ENCODE results near the gene SAP30. TPM values are rescaled to one million over a fixed set of nuclear protein-coding genes. Genes with fewer than 3 reads are reported as not detected.
A peak's percentile ranks its signal among the peaks of the same experiment; 100 is the strongest.

The SAP30 gene
- 17.7 TPM for polyA plus RNA-seq (2013, experiment 1 of 2)
- polyA plus RNA-seq (2013, experiment 2 of 2) = 20.7 TPM

DNA sequence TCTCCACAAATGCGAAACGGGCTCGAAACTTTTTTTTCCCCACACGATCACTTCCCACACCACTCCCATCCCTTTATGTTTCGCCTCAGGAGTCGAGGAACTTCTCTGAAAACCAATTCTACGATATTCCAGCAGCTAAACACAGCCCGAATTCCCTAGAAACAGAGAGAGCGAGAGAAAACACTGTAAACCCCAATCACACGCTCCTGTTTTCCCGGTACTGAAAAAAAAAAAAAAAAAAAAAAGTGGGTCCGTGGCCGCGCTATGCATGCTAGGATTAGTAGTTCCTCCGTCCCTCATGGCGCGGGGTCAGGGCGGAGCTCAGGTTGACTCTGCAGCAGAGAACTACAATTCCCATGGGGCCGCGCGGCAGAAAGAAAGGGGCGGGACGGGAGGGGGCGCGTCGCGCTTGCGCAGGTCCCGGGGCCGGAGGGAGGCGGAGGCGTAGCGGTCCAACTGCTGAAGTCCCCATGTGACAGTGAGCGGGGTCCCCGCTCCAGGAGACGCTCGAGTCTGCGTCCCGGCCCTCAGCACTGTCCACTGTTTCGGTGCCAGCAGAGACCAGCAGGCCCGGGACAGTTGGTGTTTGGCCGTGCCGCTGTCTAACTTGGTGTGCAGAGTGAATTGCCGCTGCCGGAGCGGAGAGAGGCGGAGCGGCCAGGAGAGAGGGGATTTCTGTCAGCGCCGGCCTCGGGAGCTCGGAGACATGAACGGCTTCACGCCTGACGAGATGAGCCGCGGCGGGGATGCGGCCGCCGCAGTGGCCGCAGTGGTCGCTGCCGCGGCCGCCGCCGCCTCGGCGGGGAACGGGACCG lies at the start of gene SAP30:
Gene SAP30 (plus strand): TSS at position 478 of the 815 bp plus-strand sequence. CDS start 229 bp downstream, at position 707.
- WGBS = under 1% methylated on average over 72 of the region's 72 CpGs

DNA sequence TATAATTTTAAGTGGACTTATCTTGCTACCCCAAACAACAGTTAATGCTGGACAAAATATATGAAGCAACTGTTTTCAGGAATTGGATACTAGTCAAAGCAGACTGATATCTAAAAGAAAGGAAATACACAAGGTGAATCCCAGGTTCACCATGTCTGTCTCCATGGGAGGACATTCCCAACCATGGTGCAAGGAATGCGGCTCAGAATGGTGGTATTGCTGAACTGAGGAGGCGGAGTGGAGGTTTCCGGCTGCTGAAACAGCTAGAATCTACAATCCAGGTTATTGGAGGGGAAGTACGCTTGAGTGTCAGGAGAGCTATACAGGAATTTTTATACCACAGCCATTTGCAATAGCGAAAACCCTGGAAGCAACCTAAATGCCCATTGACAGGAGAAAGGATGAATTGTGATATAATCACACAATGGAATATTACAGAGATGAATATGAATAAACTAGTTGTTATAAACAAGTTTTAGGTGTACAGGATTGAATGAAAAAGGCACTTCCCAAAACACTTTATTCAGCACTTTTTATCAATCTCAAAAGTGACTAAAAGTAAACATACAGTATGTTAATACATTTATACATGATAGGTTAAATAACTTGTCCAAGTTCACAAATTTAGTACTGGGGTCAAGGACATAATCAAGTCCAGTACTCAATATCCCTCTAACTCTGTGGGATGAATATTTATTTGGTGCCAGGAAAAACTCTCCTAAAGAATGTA lies 45.6 kb upstream of the SAP30 start:
- 95% methylated on average over 4 of the region's 5 CpGs for WGBS
- Histone ChIP-seq H3K9me3 (ENCODE audit: insufficient read depth, low read depth, low read length) (no peaks in the 10 kb centered on the region), H3K27ac (ENCODE audit: low read depth, low read length) (no peak overlapping the region), H3K36me3 (ENCODE audit: insufficient read depth, low read length) (peaks cover 93% of the 10 kb centered on the region), H3K4me1 (ENCODE audit: insufficient read depth, low read length) (no peaks in the 10 kb centered on the region), H3K27me3 (ENCODE audit: insufficient read depth, low read length) (no peaks in the 10 kb centered on the region), H3K4me3 (ENCODE audit: low read length) (no peak overlapping the region), H3K9ac (ENCODE audit: low read depth, low read length) (no peak overlapping the region)

More for the DNA sequence above, at the start of gene SAP30:
- Histone ChIP-seq H3K9ac (ENCODE audit: low read depth, low read length) (peak within 1 kb of the TSS; percentile 66), H3K9me3 (ENCODE audit: insufficient read depth, low read depth, low read length) (no peaks in the 10 kb centered on the region), H3K4me1 (ENCODE audit: insufficient read depth, low read length) (0 out of 2 replicates have a peak, but pooled peaks cover 4% of the 10 kb centered on the region), H3K36me3 (ENCODE audit: insufficient read depth, low read length) (peaks cover 15% of the 10 kb centered on the region), H3K27me3 (ENCODE audit: insufficient read depth, low read length) (no peaks in the 10 kb centered on the region), H3K27ac (ENCODE audit: low read depth, low read length) (0 out of 2 replicates have a peak within 1 kb of the TSS, but pooled peaks have one; percentile 0), H3K4me3 (ENCODE audit: low read length) (peak within 1 kb of the TSS; percentile 96)

DNA sequence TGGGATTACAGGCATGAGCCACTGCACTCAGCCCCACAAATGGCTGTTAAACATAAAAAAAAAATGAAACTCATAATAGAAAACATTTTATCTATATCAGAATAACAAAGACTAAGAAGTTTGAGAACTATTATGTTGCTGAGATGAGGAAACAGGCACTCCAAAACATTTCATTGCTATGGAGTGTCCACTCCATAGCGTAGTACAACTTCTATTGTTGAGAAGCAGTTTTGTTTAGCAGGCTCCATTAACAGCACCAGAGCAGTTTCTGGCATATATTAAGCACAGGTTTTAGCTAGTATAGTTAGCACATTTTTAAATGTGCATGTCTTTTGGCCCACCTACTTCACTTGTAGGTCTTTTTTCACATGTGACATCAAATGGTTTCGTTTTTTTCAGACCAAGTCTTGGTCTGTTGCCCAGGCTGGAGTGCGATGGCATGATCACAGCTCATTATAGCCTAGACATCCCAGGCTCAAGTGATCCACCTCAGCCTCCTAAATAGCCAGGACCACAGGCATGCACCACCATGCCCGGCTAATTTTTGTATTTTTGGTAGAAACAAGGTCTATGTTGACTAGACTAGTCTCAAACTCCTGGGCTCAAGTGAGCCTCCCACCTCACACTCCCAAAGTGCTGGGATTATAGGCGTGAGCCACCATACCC lies 42.4 kb upstream of the SAP30 start:
- Histone ChIP-seq H3K9ac (ENCODE audit: low read depth, low read length) (no peak overlapping the region), H3K27ac (ENCODE audit: low read depth, low read length) (no peak overlapping the region), H3K9me3 (ENCODE audit: insufficient read depth, low read depth, low read length) (no peaks in the 10 kb centered on the region), H3K36me3 (ENCODE audit: insufficient read depth, low read length) (peaks cover 93% of the 10 kb centered on the region), H3K4me3 (ENCODE audit: low read length) (no peak overlapping the region), H3K27me3 (ENCODE audit: insufficient read depth, low read length) (no peaks in the 10 kb centered on the region), H3K4me1 (ENCODE audit: insufficient read depth, low read length) (peaks cover 12% of the 10 kb centered on the region; the same call in 1 of the 2 replicates)
- 98% methylated on average over 5 of the region's 5 CpGs for WGBS

DNA sequence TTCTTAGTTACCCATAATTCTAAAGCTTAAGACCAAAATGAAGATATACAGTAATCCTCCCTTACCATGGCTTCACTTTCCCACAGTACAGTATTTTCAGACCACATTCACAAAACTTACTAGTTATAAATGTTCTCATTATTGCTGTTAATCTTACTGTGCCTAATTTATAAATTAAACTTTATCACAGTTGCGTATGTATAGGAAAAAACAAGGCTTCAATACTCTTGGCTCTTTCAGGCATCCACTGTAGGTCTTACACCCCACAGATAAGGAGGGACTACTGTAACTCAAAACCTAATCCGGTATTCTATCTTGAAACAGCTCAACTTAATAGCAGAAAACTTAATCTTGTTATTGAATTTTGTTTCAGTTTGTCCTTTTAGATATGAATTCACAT lies 40.2 kb upstream of the SAP30 start:
- Histone ChIP-seq H3K9me3 (ENCODE audit: insufficient read depth, low read depth, low read length) (no peaks in the 10 kb centered on the region), H3K27me3 (ENCODE audit: insufficient read depth, low read length) (no peaks in the 10 kb centered on the region), H3K27ac (ENCODE audit: low read depth, low read length) (no peak overlapping the region), H3K4me3 (ENCODE audit: low read length) (no peak overlapping the region), H3K36me3 (ENCODE audit: insufficient read depth, low read length) (peaks cover 77% of the 10 kb centered on the region), H3K4me1 (ENCODE audit: insufficient read depth, low read length) (peaks cover 13% of the 10 kb centered on the region; the same call in 1 of the 2 replicates), H3K9ac (ENCODE audit: low read depth, low read length) (no peak overlapping the region)
- WGBS = 95% methylated on average over 1 of the region's 2 CpGs

GRCh38 chr4:173332021-173332487 lies 38.7 kb upstream of the SAP30 start:
- Histone ChIP-seq H3K27ac (ENCODE audit: low read depth, low read length) (no peak overlapping the region), H3K4me1 (ENCODE audit: insufficient read depth, low read length) (peaks cover 25% of the 10 kb centered on the region; the same call in 1 of the 2 replicates), H3K9ac (ENCODE audit: low read depth, low read length) (no peak overlapping the region), H3K27me3 (ENCODE audit: insufficient read depth, low read length) (no peaks in the 10 kb centered on the region), H3K36me3 (ENCODE audit: insufficient read depth, low read length) (peaks cover 63% of the 10 kb centered on the region), H3K9me3 (ENCODE audit: insufficient read depth, low read depth, low read length) (no peaks in the 10 kb centered on the region), H3K4me3 (ENCODE audit: low read length) (peak overlapping the region; percentile 97)
- WGBS = 94% methylated on average over 6 of the region's 6 CpGs

- H3K4me1 ChIP-seq (ENCODE audit: insufficient read depth, low read length) = peaks cover 25% of the 10 kb centered on the region; the same call in 1 of the 2 replicates
- 22% methylated on average over 21 of the region's 21 CpGs for WGBS
- no peaks in the 10 kb centered on the region for H3K9me3 ChIP-seq (ENCODE audit: insufficient read depth, low read depth, low read length)
- peak overlapping the region; percentile 43; the same call in 1 of the 2 replicates for H3K27ac ChIP-seq (ENCODE audit: low read depth, low read length)
- H3K36me3 ChIP-seq (ENCODE audit: insufficient read depth, low read length) = peaks cover 52% of the 10 kb centered on the region
- peak overlapping the region; percentile 97 for H3K4me3 ChIP-seq (ENCODE audit: low read length)
- H3K9ac ChIP-seq (ENCODE audit: low read depth, low read length) = peak overlapping the region; percentile 100
- H3K27me3 ChIP-seq (ENCODE audit: insufficient read depth, low read length) = no peaks in the 10 kb centered on the region
Measured at GRCh38 chr4:173332963-173333657, 37.6 kb upstream of the SAP30 start.

GRCh38 chr4:173333658-173334084 lies 37.1 kb upstream of the SAP30 start:
- under 1% methylated on average over 53 of the region's 53 CpGs for WGBS
- H3K27me3 ChIP-seq (ENCODE audit: insufficient read depth, low read length) = no peaks in the 10 kb centered on the region
- peak overlapping the region; percentile 98 for H3K27ac ChIP-seq (ENCODE audit: low read depth, low read length)
- peak overlapping the region; percentile 97 for H3K4me3 ChIP-seq (ENCODE audit: low read length)
- H3K9me3 ChIP-seq (ENCODE audit: insufficient read depth, low read depth, low read length) = no peaks in the 10 kb centered on the region
- peaks cover 47% of the 10 kb centered on the region for H3K36me3 ChIP-seq (ENCODE audit: insufficient read depth, low read length)
- H3K4me1 ChIP-seq (ENCODE audit: insufficient read depth, low read length) = peaks cover 25% of the 10 kb centered on the region; the same call in 1 of the 2 replicates
- peak overlapping the region; percentile 100 for H3K9ac ChIP-seq (ENCODE audit: low read depth, low read length)

DNA sequence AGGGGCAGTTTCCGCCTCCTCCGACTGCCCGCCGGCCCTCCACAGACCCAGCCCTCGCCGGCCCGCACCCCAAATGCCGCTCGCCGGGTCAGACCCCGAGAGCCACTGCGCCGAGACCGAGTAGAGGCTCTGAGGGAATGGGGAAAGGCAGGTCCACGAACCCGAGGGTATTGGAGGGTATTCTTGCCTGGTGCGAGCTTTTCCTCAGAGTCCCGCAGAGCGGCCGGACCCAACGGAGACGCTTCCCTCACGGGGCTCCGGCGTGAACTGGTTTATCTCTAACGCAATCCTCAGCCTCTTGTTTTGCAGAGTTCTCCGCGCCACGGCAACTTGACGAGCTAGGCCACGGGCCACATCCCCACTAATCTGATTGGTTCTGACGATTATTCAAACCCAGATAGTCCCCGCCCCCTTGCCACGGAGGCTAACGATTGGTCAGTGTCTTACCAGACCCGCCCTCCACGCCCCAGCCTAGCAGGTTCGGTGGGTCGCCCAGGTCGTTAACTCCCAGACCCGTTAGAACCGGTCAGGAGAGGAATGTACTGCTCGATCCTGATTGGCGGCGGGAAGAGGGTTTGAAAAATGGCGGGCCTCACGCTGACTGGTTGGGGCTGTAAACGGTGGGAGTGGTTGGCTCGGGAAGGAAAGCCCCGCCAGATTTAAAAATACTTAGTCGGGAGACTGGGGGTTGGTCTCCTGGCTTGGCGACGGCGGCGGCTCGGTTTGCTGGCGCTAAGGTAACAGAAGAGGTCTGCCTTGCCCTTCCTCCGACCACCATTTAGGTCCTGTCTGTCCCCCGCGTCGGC lies 36.5 kb upstream of the SAP30 start, which contains the start of gene HMGB2:
Gene HMGB2 (minus strand): TSS at position 274 of the 806 bp plus-strand sequence. CDS start 709 bp downstream, outside the sequence.
- H3K4me1 ChIP-seq (ENCODE audit: insufficient read depth, low read length) = peaks cover 25% of the 10 kb centered on the region; the same call in 1 of the 2 replicates
- peaks cover 41% of the 10 kb centered on the region for H3K36me3 ChIP-seq (ENCODE audit: insufficient read depth, low read length)
- H3K9ac ChIP-seq (ENCODE audit: low read depth, low read length) = peak within 1 kb of the TSS; percentile 100
- peak within 1 kb of the TSS; percentile 98 for H3K27ac ChIP-seq (ENCODE audit: low read depth, low read length)
- no peaks in the 10 kb centered on the region for H3K27me3 ChIP-seq (ENCODE audit: insufficient read depth, low read length)
- under 1% methylated on average over 61 of the region's 61 CpGs for WGBS
- no peaks in the 10 kb centered on the region for H3K9me3 ChIP-seq (ENCODE audit: insufficient read depth, low read depth, low read length)
- peak within 1 kb of the TSS; percentile 97 for H3K4me3 ChIP-seq (ENCODE audit: low read length)

DNA sequence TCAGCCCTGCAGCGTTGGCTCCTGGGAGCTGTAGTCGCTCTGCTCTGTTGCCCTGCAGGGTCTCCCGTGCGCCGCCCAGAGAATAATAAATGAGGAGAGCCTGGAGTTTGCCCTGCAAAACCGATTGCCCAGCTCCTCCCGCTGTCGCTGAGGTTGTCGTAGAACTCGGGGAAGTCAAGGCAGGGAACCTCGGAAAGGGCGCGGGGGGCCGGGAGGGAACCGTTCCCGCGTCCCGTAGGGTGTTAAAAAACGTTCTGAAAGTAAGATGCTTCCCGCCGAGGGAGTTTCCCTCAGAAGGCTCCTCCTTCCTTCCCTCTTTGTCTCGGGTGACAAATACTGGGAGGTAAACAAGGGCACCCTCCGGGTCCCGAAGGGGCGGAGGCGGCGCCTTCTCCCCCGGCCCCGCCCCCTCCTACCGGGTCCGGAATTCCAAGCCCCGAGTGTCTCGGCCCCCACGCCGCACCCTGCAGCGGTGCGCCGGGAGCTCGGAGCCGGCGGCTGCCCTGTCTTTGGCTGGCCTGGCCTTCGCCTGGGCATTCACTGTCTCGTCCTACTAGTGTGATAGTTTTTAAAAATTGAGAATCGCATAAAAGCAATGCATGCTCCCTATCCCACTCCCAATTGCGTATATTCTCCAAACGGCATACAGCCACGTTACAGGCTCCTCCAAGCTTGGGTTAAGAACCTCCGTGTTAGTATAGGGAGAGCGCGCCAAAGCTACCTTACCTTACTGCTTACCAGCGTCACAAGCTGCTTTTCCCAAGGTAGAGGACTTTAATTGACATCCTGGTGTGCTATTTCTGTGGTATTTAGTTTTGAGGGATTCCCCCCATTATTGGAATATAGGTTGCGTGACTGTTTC lies 35.6 kb upstream of the SAP30 start:
- Histone ChIP-seq H3K4me3 (ENCODE audit: low read length) (peak overlapping the region; percentile 97), H3K4me1 (ENCODE audit: insufficient read depth, low read length) (peaks cover 25% of the 10 kb centered on the region; the same call in 1 of the 2 replicates), H3K27me3 (ENCODE audit: insufficient read depth, low read length) (no peaks in the 10 kb centered on the region), H3K27ac (ENCODE audit: low read depth, low read length) (peak overlapping the region; percentile 97), H3K36me3 (ENCODE audit: insufficient read depth, low read length) (peaks cover 33% of the 10 kb centered on the region), H3K9ac (ENCODE audit: low read depth, low read length) (peak overlapping the region; percentile 100), H3K9me3 (ENCODE audit: insufficient read depth, low read depth, low read length) (no peaks in the 10 kb centered on the region)
- 2% methylated on average over 51 of the region's 52 CpGs for WGBS
